Eye (tissue), 1 donor: ENCODE results near the gene FAM184B.
"Not testable (repeated sequence)": the region's sequence is repeated elsewhere in the genome, so short reads cannot be mapped to it uniquely, and the experiment has no call there.

Experiments
- DNase-seq: peaks from one replicate; pipeline ENCODE4 v3.0.0-alpha.2; 2015

The FAM184B gene

GRCh38 chr4:17680559-17681280, 100.7 kb downstream of the FAM184B start:
- no peak for DNase-seq

- no peak for DNase-seq
Observed at GRCh38 chr4:17670423-17670822, 111.0 kb downstream of the FAM184B start.

GRCh38 chr4:17667653-17668201, 113.7 kb downstream of the FAM184B start:
- DNase-seq: no peak

- no peak for DNase-seq
Observed at GRCh38 chr4:17667253-17667652, 114.2 kb downstream of the FAM184B start.

- no peak for DNase-seq
Observed at GRCh38 chr4:17665852-17666251, 115.6 kb downstream of the FAM184B start.

- no peak for DNase-seq
Observed at GRCh38 chr4:17665346-17665745, 116.1 kb downstream of the FAM184B start.

- no peak for DNase-seq
Observed at GRCh38 chr4:17664755-17665154, 116.7 kb downstream of the FAM184B start.

GRCh38 chr4:17662694-17663093, 118.7 kb downstream of the FAM184B start:
- no peak for DNase-seq

GRCh38 chr4:17659196-17659595, 122.2 kb downstream of the FAM184B start:
- not testable (repeated sequence) for DNase-seq

- DNase-seq: no peak
Observed at GRCh38 chr4:17657849-17658248, 123.6 kb downstream of the FAM184B start.

GRCh38 chr4:17657090-17657489, 124.3 kb downstream of the FAM184B start:
- DNase-seq: peak; percentile 76

GRCh38 chr4:17654701-17655100, 126.7 kb downstream of the FAM184B start:
- no peak for DNase-seq

- DNase-seq: no peak
Observed at GRCh38 chr4:17650406-17650805, 131.0 kb downstream of the FAM184B start.

GRCh38 chr4:17647927-17648326, 133.5 kb downstream of the FAM184B start:
- DNase-seq: no peak

- no peak for DNase-seq
Observed at GRCh38 chr4:17647176-17647806, 134.1 kb downstream of the FAM184B start.

GRCh38 chr4:17646693-17647092, 134.7 kb downstream of the FAM184B start:
- no peak for DNase-seq

GRCh38 chr4:17642398-17642783, 139.0 kb downstream of the FAM184B start:
- no peak for DNase-seq

GRCh38 chr4:17639136-17639535, 142.3 kb downstream of the FAM184B start:
- no peak for DNase-seq

- DNase-seq: peak; percentile 87
Observed at GRCh38 chr4:17636696-17637622, 144.5 kb downstream of the FAM184B start.

- no peak for DNase-seq
Observed at GRCh38 chr4:17636341-17636695, 145.1 kb downstream of the FAM184B start.

GRCh38 chr4:17635056-17635455, 146.4 kb downstream of the FAM184B start:
- no peak for DNase-seq

GRCh38 chr4:17633600-17633999, 147.8 kb downstream of the FAM184B start:
- no peak for DNase-seq

- no peak for DNase-seq
Observed at GRCh38 chr4:17630228-17630627, 151.2 kb downstream of the FAM184B start.
